Ammon's horn (tissue), 1 donor: Measurements from ENCODE around the gene ELN.

Experiments used
- DNase-seq: peaks from one replicate; pipeline ENCODE4 v3.0.0-alpha.2; 2016; ENCODE audit warnings: low spot score

The ELN gene

GRCh38 chr7:74025730-74026129, 2.2 kb upstream of the ELN start:
- DNase-seq, result no peak

DNA sequence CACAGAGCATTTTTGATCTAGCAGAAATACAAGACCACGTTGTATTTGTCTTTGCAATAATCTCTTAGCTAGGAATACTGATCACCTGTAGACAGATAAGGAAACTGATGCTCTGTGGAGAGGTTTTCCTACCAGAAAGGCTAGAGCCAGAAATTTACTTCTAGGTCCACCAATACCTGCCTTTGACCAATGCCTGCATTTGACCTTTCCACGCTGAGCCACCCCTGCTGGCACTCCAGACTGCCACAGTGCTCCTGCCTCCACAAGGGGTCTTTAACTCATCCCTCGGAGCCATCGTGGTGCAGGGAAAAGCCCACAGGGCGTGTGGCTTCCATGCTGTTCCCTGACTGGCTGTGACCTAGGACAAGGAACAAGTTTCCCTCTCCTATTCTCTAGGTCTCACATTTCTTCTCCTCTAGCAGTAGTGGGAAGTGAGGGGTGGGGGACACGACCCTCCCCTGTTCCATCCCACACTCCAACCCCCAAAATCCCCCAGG, 1.5 kb upstream of the ELN start:
- no peak for DNase-seq

- peak; percentile 86 for DNase-seq
Observed at GRCh38 chr7:74026903-74027682, 880 bp upstream of the ELN start.

DNA sequence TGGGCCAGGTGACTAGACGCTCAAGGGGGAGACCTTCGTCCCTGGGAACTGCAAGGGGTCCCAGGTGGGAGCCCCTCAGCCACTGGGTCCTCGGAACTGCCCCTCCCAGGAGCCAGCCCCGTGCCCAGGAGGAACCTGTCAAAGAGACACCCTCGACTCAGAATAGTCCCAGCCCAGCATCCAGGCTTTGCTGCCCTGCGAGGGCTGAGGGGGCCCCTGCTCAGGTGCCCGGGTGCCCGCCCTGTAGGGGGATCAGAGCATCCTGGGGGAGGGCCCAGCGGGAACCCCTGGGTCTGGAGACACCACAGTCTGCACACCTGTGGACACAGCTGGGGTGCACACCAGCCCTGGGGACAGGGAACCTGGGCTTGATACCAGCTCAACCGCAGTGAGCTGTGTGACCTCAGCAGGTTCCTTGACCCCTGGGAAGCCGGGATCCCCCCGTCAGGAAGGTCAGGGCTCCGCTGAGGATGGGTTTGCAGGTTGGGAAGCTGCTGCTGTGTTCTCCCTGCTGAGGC, 407 bp downstream of the ELN start:
- no peak for DNase-seq

DNA sequence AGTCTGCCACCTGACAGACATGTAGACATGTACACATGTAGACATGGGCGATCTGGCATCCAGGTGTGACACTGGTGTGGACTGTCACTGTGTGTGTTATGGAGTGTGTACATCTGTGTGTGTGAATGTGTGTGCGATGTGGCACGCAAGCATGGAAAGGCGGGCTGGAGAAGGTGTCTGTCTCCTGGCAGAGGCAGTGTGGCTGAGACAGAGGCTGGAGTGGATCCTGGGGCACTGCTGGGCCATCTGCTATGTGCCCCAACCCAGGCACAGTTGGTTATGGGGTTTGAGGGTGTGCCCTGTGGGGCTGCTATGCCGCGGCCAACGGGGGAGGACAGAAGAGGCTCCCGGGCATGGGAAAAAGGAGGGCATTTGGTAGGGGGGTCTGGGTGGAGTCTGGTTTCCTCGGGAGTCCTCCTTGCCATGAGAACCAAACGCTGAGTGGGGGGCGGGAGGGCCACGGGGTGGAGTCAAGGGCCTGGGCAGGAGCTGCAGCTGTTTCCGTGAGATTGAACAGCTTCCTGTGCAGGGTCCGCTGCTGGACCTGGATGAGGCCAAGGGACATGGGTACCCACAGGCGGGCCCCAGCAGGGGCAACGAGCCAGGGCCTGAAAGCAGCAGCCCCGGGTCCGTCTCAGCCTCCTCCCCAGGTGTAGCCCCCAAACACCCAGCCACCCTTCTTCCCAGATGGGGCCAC, 1.3 kb downstream of the ELN start:
- DNase-seq, result no peak

DNA sequence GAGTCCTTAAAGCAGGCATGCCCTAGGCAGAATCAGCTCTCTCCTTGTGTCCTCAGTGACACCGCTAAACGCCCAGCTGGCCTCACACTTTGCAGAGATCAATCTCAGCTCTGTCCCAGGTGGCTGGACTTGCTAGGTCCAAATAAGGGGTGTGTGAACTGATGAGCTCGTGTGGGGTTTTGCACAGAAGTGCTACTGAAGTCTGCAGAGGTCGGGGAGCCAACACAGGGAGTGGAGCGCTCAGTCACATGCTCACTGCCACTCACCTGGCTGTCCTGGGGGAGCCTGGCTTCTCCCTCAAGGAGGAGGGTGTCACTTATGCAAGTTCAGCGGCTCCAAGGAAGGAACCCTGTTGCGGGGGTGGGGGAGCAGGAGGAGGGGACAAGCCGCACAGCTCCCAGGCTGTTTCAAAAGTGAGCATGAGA, 2.0 kb downstream of the ELN start:
- no peak for DNase-seq

DNA sequence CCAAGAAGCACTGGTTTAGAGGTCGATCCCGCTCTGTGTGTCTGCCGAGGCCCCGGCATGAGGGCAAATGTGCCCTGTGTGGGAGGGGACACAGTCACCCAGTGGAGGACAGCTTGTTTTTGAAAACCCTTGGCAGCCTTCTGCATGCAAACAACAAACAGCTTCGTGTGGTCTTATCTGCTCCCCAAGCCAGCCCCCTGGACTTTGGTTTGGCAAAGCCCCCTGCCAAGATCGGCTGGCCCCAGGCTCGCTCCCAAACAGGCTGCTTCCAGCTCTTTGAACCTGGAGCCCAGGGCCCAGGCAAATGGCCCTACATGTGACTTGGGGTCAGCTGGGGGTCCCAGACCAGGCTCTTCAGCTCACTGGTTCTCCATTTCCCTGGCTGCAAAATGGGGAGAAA, 2.9 kb downstream of the ELN start:
- DNase-seq, result no peak

DNA sequence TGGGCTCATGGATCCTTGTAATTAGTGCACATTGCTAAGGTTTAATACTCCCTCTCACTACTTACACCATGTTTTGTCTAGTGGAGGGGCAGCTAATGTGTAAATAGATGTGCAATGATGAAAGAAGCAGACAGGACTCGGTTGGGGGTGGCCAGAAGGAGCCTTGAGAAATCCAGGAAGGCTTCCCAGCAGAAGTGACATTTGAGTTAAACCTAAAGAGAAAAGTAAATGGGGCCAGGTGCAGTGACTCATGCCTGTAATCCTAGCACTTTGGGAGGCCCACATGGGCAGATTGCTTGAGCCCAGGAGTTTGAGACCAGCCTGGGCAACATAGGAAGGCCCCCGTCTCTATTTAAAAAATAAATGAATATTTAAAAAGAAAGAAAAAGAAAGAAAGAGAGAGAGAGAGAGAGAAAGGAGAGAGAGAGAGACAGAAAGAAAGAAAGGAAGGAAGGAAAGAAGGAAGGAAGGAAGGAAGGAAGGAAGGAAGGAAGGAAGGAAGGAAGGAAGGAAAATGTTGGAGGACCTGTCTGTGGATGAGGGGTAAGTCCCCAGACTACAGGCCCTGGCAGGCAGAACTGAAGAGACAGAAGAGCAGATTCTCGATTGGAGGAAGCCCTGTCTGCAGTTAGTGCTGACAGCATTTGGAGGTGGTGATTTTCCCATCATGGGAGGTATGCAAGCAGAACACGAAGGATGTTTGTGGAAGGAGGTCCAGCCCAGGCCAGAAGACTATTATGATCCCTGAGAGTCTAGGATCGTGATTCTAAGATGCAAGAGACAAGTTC, 3.6 kb downstream of the ELN start:
- DNase-seq, result no peak

DNA sequence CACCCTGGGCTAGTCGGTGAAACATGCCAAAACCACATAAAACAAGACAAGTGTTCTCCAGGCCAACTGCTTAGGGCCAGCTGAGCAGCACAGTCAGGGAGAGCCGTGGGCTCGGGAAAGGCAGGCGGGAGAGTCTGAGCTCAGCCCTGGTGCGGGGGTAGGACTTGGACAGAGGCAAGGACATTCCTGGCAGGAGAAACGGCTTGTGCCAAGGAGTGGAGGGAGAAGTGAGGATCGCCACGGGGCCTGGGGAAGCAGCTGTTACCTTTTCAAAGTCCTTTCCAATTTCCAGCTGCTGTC, 4.2 kb downstream of the ELN start:
- DNase-seq, result peak; percentile 69

DNA sequence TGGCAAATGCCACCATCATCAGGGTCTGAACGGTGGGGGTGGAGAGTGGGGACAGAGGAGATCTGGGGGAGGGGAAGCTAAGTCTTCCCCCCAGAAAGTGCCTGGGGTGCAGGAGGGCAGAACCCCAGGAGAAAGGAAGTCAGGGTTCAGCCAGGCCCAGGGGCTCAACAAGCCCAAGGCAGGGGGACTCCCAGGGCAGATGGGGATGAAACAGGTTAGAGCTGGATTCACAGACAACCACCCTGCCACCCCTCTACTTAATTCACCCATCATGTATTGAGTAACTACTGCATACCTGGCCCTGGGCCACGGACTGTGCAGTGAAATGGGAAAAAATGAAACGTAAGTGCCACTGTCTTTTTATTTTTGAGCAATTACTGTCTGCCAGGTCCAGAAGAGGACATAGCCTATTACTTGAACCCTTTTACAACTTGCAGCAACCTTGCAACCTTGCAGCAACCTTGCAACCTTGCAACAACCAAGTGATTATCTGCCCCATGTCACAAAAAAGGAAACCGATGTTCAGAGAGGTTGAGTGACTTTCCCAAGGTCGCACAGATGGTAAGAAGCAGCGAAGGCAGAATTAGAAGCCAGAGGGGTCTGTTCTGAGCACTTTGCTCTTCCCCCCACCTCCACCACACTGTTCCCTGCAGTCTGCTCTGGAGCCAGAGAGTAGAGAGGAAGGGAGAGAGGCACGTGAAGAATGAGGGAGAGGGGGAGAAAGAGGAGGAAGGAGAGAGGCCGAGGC, 4.8 kb downstream of the ELN start:
- DNase-seq, result no peak

DNA sequence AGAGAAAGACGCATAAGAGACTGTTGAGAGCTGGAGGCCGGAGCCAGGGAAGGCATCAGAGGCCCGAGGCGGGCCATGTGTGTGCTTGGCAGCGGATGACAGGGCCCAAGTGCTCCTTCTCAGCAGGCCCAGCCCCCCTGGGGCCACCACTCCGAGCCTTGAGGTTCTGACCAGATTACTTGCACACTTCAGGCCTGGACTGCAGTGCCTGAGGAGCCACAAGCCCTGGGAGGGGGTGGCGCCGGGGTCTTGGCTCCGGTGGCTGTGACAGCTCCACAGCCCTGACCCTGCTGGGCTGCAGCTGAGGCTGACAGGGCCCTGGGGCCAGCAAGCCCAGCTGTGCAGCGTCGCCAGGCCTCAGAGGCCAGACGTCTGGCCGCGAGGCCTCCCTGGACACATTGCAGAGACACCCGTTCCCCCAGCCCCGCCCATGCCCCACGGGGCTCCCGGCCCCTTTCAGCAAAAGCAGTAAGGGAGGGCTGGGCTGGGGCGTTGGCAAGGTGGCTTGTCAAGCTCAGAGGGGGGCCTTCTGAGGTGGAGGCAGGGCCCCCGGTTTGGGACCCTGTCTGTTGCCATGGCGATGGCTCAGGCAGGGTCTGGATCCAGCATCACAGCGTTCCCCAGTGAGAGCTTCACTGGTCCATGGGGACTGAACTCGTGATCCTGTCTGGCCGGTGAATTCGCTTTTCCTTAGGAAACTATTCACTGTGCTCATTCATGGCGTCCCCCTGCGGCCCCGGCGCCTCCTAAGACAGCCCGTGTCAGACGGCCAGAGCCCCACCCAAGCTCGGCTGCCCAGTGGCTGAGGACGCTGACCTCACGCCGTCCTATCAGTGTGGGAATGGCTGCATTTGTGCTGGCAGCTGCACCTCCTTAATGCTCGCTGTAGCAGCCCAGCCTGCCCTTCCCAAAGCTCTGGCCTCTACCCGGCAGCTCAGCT, 5.7 kb downstream of the ELN start:
- DNase-seq, result peak; percentile 74

DNA sequence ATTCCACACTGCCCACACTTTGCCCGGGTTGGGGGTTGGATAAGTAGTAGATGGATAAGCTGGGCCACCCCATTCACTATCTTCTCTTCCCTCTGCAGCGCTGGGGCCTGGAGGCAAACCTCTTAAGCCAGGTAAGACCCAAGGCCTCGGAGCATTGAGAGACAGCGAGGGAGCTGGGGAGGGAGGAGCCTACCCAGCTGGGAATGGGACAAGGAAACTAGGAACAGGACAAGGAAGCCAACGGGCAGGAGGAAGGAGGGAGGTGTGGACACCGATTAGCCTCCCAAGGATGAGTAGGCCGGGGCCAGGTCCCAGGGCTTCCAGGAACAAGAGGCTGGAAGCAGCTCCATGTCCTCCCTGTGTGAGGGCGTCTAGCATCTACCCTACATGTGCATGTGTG, 9.6 kb downstream of the ELN start:
- no peak for DNase-seq

GRCh38 chr7:74038194-74038961, 10.4 kb downstream of the ELN start:
- no peak for DNase-seq

GRCh38 chr7:74039337-74039736, 11.4 kb downstream of the ELN start:
- DNase-seq, result no peak

- DNase-seq, result no peak
Observed at GRCh38 chr7:74040101-74040790, 12.3 kb downstream of the ELN start.

GRCh38 chr7:74040791-74041520, 13.0 kb downstream of the ELN start:
- DNase-seq, result no peak

DNA sequence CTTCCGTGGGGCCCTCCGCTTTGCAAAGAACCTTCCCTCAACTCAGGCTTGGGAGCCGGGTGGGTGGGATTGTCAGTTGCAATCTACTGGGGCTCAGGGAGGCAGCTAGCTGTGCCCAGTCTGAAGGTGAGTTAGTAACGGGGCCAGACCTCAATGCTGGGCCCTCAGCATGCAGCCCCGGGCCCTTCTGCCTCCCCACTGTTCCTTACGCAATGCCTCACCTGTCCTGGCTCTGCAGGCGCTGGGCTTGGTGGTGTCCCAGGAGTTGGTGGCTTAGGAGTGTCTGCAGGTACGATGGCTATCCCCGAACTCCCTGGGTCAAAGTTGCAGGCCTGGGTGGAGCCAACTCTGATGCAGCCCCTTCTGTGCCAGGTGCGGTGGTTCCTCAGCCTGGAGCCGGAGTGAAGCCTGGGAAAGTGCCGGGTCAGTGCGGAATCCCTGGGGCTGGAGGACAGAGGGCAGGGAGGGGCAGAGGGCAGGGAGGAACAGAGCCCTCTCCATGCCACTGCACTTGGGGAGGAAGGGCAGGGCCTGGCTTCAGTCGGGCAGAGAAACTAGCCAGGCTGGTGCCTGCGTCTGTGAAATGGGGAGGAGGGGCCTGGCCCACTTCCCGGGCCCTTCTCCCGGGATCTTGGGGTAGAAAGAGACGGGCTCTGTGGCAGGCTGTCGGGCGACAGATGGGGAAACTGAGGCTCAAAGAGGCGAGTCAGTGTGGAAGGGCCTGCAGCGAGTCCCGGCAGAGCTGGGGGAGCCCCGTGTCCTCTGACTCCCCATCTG, 15.0 kb downstream of the ELN start:
- peak; percentile 56 for DNase-seq

DNA sequence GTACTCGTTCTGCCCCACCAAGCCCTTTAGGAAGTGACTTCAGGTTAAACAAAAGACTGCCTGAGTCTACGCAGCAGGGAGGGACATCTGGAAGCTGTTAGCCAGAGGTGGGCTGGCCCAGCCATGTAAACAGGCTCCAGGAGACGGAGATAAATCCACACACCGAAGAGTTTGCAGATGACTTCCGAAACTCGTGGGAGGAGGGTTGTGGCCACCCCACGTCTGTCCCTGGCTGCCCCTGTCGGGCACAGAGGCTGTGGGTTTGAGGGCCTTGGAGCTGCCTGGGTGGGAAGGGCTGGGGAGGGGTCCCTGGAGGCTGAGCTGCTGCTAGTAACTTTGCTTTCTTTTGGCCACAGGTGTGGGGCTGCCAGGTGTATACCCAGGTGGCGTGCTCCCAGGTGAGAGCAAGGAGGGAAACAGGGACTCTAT, 15.6 kb downstream of the ELN start:
- no peak for DNase-seq
